CD1c-positive myeloid dendritic cell (primary cell): ENCODE measurements around the gene BTBD16.

ENCODE experiments used
- DNase-seq: peaks from one replicate; pipeline ENCODE4 v3.0.0-alpha.2; 2016; ENCODE audit errors: extremely low spot score

Gene BTBD16

GRCh38 chr10:122271076-122271475 is at the start of gene BTBD16:
TSS of gene BTBD16 (plus strand) at chr10:122271296. CDS start at chr10:122275082, 3,786 bp downstream.
- no peak for DNase-seq

GRCh38 chr10:122221958-122222357 is 49.1 kb upstream of the BTBD16 start:
- no peak for DNase-seq

GRCh38 chr10:122222638-122223037 is 48.5 kb upstream of the BTBD16 start:
- no peak for DNase-seq

- DNase-seq = no peak
These were observed 46.9 kb upstream of the BTBD16 start for GRCh38 chr10:122224159-122224558.

- DNase-seq = no peak
These were observed 45.8 kb upstream of the BTBD16 start for GRCh38 chr10:122225330-122225729.

- DNase-seq = no peak
These were observed 43.3 kb upstream of the BTBD16 start for GRCh38 chr10:122227754-122228153.

GRCh38 chr10:122229666-122230065 is 41.4 kb upstream of the BTBD16 start:
- no peak for DNase-seq

- no peak for DNase-seq
These were observed 40.9 kb upstream of the BTBD16 start for GRCh38 chr10:122230222-122230621.

GRCh38 chr10:122232769-122233168 is 38.3 kb upstream of the BTBD16 start:
- no peak for DNase-seq

GRCh38 chr10:122233857-122234348 is 37.2 kb upstream of the BTBD16 start:
- DNase-seq = no peak

- no peak for DNase-seq
These were observed 36.7 kb upstream of the BTBD16 start for GRCh38 chr10:122234416-122234815.

- no peak for DNase-seq
These were observed 34.3 kb upstream of the BTBD16 start for GRCh38 chr10:122236690-122237306.

GRCh38 chr10:122237331-122237990 is 33.6 kb upstream of the BTBD16 start:
- DNase-seq = no peak

GRCh38 chr10:122239578-122240257 is 31.4 kb upstream of the BTBD16 start:
- DNase-seq = no peak

GRCh38 chr10:122240401-122240800 is 30.7 kb upstream of the BTBD16 start:
- no peak for DNase-seq

- no peak for DNase-seq
These were observed 29.3 kb upstream of the BTBD16 start for GRCh38 chr10:122241836-122242235.

GRCh38 chr10:122243550-122243949 is 27.5 kb upstream of the BTBD16 start:
- no peak for DNase-seq

- no peak for DNase-seq
These were observed 26.8 kb upstream of the BTBD16 start for GRCh38 chr10:122244001-122244975.

GRCh38 chr10:122245136-122245535 is 26.0 kb upstream of the BTBD16 start:
- no peak for DNase-seq

GRCh38 chr10:122245897-122246296 is 25.2 kb upstream of the BTBD16 start:
- no peak for DNase-seq

- DNase-seq = no peak
These were observed 24.1 kb upstream of the BTBD16 start for GRCh38 chr10:122246830-122247520.
